Measurements from ENCODE around the gene HCFC1R1. TPM values are rescaled to one million over a fixed set of nuclear protein-coding genes. Genes with fewer than 3 reads are reported as not detected.

Gene HCFC1R1
- total RNA-seq, 1 donor from 2014 or later, result 48.5 TPM

DNA sequence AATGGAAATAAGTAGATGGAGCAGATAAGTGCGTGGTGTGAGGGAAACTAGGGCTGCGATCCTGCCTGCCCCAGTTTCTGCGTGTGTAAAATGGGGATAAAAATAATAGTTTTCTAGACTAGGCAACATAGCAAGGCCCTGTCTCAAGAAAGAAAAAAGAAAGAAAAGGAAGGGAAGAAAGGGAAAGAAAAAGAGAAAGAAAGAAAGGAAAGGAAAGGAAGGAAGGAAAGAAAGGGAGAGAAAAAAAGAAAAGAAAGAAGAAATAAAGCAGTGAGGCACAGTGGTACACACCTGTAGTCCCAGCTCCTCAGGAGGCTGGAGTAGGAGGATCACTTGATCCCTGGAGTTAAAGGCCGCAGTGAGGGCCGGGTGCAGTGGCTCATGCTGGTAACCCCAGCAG lies 41.3 kb downstream of the HCFC1R1 start:
- Histone ChIP-seq H3K9me3 (replicated peaks) (no peaks in the 10 kb centered on the region), H3K27ac (replicated peaks) (no peak overlapping the region), H3K27me3 (ENCODE audit: low read depth) (peaks cover 42% of the 10 kb centered on the region), H3K36me3 (no peaks in the 10 kb centered on the region), H3K4me3 (no peak overlapping the region), H3K4me1 (peaks cover 51% of the 10 kb centered on the region)
- intact Hi-C loops (cut with micrococcal nuclease), result no loop called here
- DNase-seq, result no peak
- TF ChIP-seq, protein P1, sequence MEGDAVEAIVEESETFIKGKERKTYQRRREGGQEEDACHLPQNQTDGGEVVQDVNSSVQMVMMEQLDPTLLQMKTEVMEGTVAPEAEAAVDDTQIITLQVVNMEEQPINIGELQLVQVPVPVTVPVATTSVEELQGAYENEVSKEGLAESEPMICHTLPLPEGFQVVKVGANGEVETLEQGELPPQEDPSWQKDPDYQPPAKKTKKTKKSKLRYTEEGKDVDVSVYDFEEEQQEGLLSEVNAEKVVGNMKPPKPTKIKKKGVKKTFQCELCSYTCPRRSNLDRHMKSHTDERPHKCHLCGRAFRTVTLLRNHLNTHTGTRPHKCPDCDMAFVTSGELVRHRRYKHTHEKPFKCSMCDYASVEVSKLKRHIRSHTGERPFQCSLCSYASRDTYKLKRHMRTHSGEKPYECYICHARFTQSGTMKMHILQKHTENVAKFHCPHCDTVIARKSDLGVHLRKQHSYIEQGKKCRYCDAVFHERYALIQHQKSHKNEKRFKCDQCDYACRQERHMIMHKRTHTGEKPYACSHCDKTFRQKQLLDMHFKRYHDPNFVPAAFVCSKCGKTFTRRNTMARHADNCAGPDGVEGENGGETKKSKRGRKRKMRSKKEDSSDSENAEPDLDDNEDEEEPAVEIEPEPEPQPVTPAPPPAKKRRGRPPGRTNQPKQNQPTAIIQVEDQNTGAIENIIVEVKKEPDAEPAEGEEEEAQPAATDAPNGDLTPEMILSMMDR (IDR thresholded peaks at IDR 0.05; ENCODE audit: borderline replicate concordance), result no peak

GRCh38 chr16:2981899-2982250 lies 41.9 kb downstream of the HCFC1R1 start:
- intact Hi-C loops (cut with micrococcal nuclease), result no loop called here
- DNase-seq, result no peak
- Histone ChIP-seq H3K36me3 (no peaks in the 10 kb centered on the region), H3K27ac (replicated peaks) (no peak overlapping the region), H3K9me3 (replicated peaks) (no peaks in the 10 kb centered on the region), H3K27me3 (ENCODE audit: low read depth) (peaks cover 37% of the 10 kb centered on the region), H3K4me1 (peaks cover 51% of the 10 kb centered on the region), H3K4me3 (no peak overlapping the region)
- TF ChIP-seq, protein P1 (IDR thresholded peaks at IDR 0.05; ENCODE audit: borderline replicate concordance), result no peak

DNA sequence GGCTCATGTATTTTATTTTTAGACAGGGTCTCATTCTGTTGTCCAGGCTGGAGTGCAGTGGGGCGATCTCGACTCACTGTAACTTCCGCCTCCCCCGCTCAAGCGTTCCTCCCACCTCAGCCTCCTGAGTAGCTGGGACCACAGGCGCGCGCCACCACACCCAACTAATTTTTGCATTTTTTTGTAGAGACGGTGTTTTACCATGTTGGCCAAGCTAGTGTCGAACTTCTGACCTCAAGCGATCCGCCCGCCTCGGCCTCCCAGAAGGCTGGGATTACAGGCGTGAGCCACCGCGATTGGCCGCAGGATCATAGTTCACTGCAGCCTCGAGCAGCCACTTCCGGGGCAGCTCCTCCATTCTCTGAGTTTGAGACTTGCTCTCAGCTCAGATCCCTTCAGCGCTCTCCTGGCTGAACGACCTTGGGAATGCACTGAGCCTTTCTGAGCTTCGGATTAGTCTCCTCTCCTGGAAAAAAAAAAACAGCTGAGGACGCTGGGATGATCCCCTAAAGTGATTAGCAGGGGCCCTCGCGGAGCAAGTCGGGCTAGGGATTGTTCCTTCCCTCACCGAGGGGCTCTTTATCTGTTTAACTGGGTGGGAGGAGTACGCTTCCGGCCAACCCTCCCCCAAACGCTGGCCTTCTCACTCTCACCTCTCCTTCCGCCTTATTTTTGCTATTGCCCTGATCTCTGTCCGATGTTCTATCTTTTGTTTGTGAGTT lies 42.4 kb downstream of the HCFC1R1 start:
- Histone ChIP-seq H3K27ac (replicated peaks) (peak overlapping the region; percentile 80), H3K36me3 (no peaks in the 10 kb centered on the region), H3K4me1 (peaks cover 49% of the 10 kb centered on the region), H3K9me3 (replicated peaks) (no peaks in the 10 kb centered on the region), H3K4me3 (peak overlapping the region; percentile 74), H3K27me3 (ENCODE audit: low read depth) (peaks cover 37% of the 10 kb centered on the region)
- intact Hi-C loops (cut with micrococcal nuclease), result no loop called here
- DNase-seq, result no peak
- TF ChIP-seq, protein P1 (IDR thresholded peaks at IDR 0.05; ENCODE audit: borderline replicate concordance), result no peak

DNA sequence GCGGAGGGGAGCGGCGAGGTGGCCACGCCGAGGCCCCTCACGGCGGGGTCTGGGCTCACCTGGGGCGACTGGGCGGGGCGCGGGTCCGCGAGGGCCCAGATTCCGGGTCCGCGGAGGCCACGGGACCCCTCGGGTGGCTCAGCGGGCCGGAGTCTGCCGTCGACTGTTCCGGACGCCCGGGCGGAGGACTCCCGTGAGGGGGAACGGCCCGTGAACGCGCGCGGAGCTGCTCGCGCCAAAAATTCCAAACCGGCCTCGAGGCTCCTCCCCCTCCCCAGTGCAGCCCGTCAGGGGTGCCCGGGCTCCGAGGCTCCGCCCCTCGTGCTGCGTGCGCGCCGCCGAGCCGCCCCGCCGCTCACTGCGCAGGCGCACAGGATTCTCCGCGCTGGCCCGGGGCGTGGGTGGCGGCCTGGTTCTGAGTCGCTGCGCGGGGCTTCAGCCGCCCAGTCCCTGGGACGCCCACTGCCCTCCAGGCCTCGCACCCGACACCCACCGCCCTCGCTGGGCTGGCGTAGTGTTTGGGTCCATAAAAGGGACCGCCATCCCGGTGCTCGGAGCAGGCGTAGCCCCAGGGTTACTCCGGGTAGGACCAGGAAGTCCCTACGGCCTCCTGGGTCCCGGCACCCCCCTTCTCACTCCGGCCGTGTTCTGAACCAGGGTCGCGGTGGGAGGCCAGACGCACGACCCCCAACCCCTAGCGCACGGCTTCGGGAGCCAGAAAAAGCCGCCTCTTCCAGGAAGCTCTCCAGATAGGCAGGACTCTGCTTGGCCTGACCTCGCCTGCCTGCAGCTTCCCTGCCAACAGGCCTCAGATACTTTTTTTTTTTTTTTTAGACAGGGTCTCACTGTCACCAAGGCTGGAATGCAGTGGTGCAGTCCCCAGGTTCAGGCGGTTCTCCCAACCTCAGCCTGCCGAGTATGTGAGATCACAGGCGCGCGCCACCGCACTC lies 43.2 kb downstream of the HCFC1R1 start, which contains the start of gene PKMYT1:
Gene PKMYT1, minus strand, starts transcription at position 220 of the 950 bp plus-strand sequence. CDS start 789 bp downstream, outside the sequence.
- Histone ChIP-seq H3K27me3 (ENCODE audit: low read depth) (peaks cover 35% of the 10 kb centered on the region), H3K27ac (replicated peaks) (peak within 1 kb of the TSS; percentile 80), H3K4me3 (peak within 1 kb of the TSS; percentile 74), H3K36me3 (no peaks in the 10 kb centered on the region), H3K9me3 (replicated peaks) (no peaks in the 10 kb centered on the region), H3K4me1 (peaks cover 41% of the 10 kb centered on the region)
- intact Hi-C loops (cut with micrococcal nuclease), result no loop called here
- DNase-seq, result peak; percentile 91
- TF ChIP-seq, protein P1 (IDR thresholded peaks at IDR 0.05; ENCODE audit: borderline replicate concordance), result no peak

DNA sequence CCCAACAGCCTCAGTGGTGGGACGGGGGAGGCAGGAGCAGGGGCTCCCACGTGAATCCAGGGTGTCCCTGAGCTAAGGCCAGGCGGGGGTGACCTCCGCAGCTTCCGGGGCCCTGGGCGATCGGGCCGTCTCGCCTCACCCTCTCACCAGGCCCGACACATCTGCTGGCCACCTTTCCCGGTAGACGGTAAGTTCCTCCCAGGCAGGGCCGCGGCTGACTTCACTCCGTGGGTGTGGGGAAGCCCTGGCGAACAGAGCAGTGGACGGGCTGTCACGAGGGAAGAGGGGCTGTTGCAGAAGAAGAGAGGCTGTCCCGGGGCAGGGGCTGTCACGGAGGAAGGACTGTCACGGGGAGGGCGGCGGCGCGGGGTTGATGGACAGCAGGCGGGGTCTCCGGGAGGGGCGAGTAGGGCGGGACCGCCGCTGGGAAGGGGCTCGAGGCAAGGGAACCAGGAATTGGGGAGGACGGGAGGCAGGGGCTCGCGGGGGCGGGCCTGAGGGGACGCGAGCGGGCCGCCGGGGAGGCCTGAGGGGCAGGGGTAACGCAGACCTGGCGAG lies 44.0 kb downstream of the HCFC1R1 start:
- Histone ChIP-seq H3K4me3 (peak overlapping the region; percentile 74), H3K27me3 (ENCODE audit: low read depth) (peaks cover 35% of the 10 kb centered on the region), H3K27ac (replicated peaks) (no peak overlapping the region), H3K9me3 (replicated peaks) (no peaks in the 10 kb centered on the region), H3K36me3 (no peaks in the 10 kb centered on the region), H3K4me1 (peaks cover 33% of the 10 kb centered on the region)
- no peak for DNase-seq
- intact Hi-C loops (cut with micrococcal nuclease), result no loop called here
- TF ChIP-seq, protein P1 (IDR thresholded peaks at IDR 0.05; ENCODE audit: borderline replicate concordance), result no peak

All from left ventricle myocardium inferior (tissue), 1 donor.